ENCODE data around the gene HEBP2.
"Not testable (repeated sequence)": the region's sequence is repeated elsewhere in the genome, so short reads cannot be mapped to it uniquely, and the experiment has no call there.

DNA sequence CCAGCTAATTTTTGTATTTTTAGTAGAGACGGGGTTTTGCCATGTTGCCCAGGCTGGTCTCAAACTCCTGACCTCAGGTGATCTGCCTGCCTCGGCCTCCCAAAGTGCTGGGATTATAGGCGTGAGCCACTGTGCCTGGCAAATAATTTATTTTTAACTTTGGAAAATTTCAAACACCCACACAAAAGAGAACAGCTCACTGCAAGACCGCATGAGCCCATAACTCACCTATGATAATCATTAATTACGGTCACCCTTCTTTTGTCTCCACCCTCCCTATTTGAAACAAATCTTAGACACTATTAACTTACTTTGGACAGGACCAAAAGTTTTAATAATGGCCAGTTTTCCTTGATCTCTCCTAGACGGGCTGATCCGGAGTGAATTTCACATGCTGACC is 21.2 kb downstream of the HEBP2 start:
- not testable (repeated sequence) for TF ChIP-seq POLR2A (IDR thresholded peaks at IDR 0.05)
- TF ChIP-seq, protein P1, sequence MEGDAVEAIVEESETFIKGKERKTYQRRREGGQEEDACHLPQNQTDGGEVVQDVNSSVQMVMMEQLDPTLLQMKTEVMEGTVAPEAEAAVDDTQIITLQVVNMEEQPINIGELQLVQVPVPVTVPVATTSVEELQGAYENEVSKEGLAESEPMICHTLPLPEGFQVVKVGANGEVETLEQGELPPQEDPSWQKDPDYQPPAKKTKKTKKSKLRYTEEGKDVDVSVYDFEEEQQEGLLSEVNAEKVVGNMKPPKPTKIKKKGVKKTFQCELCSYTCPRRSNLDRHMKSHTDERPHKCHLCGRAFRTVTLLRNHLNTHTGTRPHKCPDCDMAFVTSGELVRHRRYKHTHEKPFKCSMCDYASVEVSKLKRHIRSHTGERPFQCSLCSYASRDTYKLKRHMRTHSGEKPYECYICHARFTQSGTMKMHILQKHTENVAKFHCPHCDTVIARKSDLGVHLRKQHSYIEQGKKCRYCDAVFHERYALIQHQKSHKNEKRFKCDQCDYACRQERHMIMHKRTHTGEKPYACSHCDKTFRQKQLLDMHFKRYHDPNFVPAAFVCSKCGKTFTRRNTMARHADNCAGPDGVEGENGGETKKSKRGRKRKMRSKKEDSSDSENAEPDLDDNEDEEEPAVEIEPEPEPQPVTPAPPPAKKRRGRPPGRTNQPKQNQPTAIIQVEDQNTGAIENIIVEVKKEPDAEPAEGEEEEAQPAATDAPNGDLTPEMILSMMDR (IDR thresholded peaks at IDR 0.05), result not testable (repeated sequence)

All from lower leg skin (tissue), 3 donors.